Stimulated activated CD4-positive, alpha-beta T cell treated with anti-CD3 and anti-CD28 coated beads, Interleukin-2, amount 100 ng/mL, for 24 hours (primary cell): ENCODE data around the gene TMEM236.

Experiments used
- DNase-seq, 2 donors: peaks; one replicate each; pipeline ENCODE4 v3.0.0-alpha.2; 2020

Gene TMEM236

GRCh38 chr10:17833656-17834055 is 81.7 kb downstream of the TMEM236 start:
- no peak for DNase-seq

- DNase-seq: no peak
Observed at GRCh38 chr10:17835688-17836087, 83.7 kb downstream of the TMEM236 start.

GRCh38 chr10:17836942-17837341 is 84.9 kb downstream of the TMEM236 start:
- DNase-seq: no peak

GRCh38 chr10:17838080-17838648 is 86.2 kb downstream of the TMEM236 start:
- DNase-seq: no peak

- no peak for DNase-seq
Observed at GRCh38 chr10:17841050-17841449, 89.0 kb downstream of the TMEM236 start.

- no peak for DNase-seq
Observed at GRCh38 chr10:17842641-17843040, 90.6 kb downstream of the TMEM236 start.

- DNase-seq: no peak
Observed at GRCh38 chr10:17847585-17848296, 95.7 kb downstream of the TMEM236 start.

- DNase-seq: no peak
Observed at GRCh38 chr10:17848646-17849045, 96.6 kb downstream of the TMEM236 start.
